HepG2 (cell line): ENCODE results near the gene SP6. TPM values are rescaled to one million over a fixed set of nuclear protein-coding genes. Genes with fewer than 3 reads are reported as not detected.

Experiments
- ASH2L ChIP-seq: fragments of 300-600, 200-600 bp; sonication (generic); IDR thresholded peaks from 2 replicates; pipeline ENCODE4 v1.7.0; 2017; ENCODE audit warnings: low read depth, mild to moderate bottlenecking, moderate library complexity, mixed read lengths, low read length; ENCODE audit not compliant: insufficient read length
- ATF1 ChIP-seq: IDR thresholded peaks from 2 replicates; pipeline ENCODE4 v1.6.1; 2016; ENCODE audit warnings: mild to moderate bottlenecking, control low read depth
- HNRNPLL ChIP-seq: fragments of 200-400 bp; formaldehyde crosslinking; IDR thresholded peaks from 2 replicates; pipeline ENCODE4 v1.6.1; 2017; ENCODE audit warnings: mild to moderate bottlenecking, low read depth, low read length; ENCODE audit not compliant: poor library complexity, severe bottlenecking
- RBM39 ChIP-seq: fragments of 200-400 bp; formaldehyde crosslinking; IDR thresholded peaks from one replicate; pipeline ENCODE4 v1.6.1; 2018; ENCODE audit warnings: antibody characterized with exemption, mild to moderate bottlenecking, low read depth, low read length; ENCODE audit not compliant: poor library complexity, severe bottlenecking
- SKI ChIP-seq: fragments of 450-650 bp; IDR thresholded peaks from one replicate; pipeline ENCODE4 v1.6.1; 2018; ENCODE audit warnings: mild to moderate bottlenecking; ENCODE audit not compliant: partially characterized antibody
- SP140L ChIP-seq: sonication (generic); formaldehyde crosslinking; IDR thresholded peaks from 2 replicates; pipeline ENCODE4 v1.4.0; 2020; ENCODE audit warnings: missing genetic modification reagents, borderline replicate concordance
- SUZ12 ChIP-seq: fragments of 150-350 bp; IDR thresholded peaks from 2 replicates; pipeline ENCODE4 v1.6.1; 2014; ENCODE audit warnings: low read depth, low read length
- ZNF235 ChIP-seq: sonication (generic); formaldehyde crosslinking; IDR thresholded peaks from 2 replicates; pipeline ENCODE4 v1.8.1; 2023; ENCODE audit warnings: mild to moderate bottlenecking, missing genetic modification reagents, borderline replicate concordance
- ZNF614 ChIP-seq: IDR thresholded peaks from 2 replicates; pipeline ENCODE4 v1.6.1; 2018; ENCODE audit warnings: missing biosample characterization, missing genetic modification reagents, inconsistent platforms, borderline replicate concordance
- polyA plus RNA-seq, 8 experiments: library from polyadenylated mRNA; depleted of rRNA in 3 of 8; stranded (reverse) in 7 of 8; unstranded in 1 of 8; fragments of >200 nt; fragmentation: Illumina TruSeq in 4 of 8; extraction: Trizol in 4 of 8; gene quantifications; 2 replicates each; pipeline versions ENCODE4 v1.2.1 to v1.2.3, GENCODE V29; 2011 to 2016; ENCODE audit warnings: low read depth in 4 of 8, missing spikeins in 1 of 8, mixed read lengths in 1 of 8; ENCODE audit not compliant: insufficient read depth in 1 of 8
- total RNA-seq, 5 experiments: library from RNA; depleted of rRNA; stranded (reverse); fragments of >200 nt; fragmentation: Illumina TruSeq; extraction: Trizol; gene quantifications; 2 replicates each; pipeline ENCODE4 v1.2.3, GENCODE V29; 2016; ENCODE audit warnings: low read depth in 1 of 5
- TF ChIP-seq, protein P1 (sequence below): fragments of 450-650 bp; IDR thresholded peaks from 2 replicates; pipeline ENCODE4 v1.6.1; 2016
- TF ChIP-seq, protein P2 (sequence below): sonication (generic); formaldehyde crosslinking; conservative IDR thresholded peaks from 2 replicates; pipeline ENCODE4 v1.8.0; 2022; ENCODE audit warnings: mild to moderate bottlenecking, moderate library complexity, missing genetic modification reagents
- TF ChIP-seq, protein P3 (sequence below), 2 experiments: sonication (generic) in 1 of 2; formaldehyde crosslinking in 1 of 2; IDR thresholded peaks; 2 replicates each; pipeline versions ENCODE4 v1.6.1 to v1.9.0; 2014 to 2022; ENCODE audit warnings: antibody characterized with exemption in 1 of 2, borderline replicate concordance in 1 of 2, inconsistent platforms in 1 of 2, low read depth in 1 of 2, missing genetic modification reagents in 1 of 2
- TF ChIP-seq, protein P4 (sequence below): sonication (generic); formaldehyde crosslinking; IDR thresholded peaks from 2 replicates; pipeline ENCODE4 v1.4.0; 2020; ENCODE audit warnings: missing genetic modification reagents, mild to moderate bottlenecking, borderline replicate concordance

Gene SP6
- total and polyA plus RNA-seq, 2 of the 13 experiments (the other 11 are each of a cell fraction or from before 2014, with no cell fraction given): 0.07 TPM

DNA sequence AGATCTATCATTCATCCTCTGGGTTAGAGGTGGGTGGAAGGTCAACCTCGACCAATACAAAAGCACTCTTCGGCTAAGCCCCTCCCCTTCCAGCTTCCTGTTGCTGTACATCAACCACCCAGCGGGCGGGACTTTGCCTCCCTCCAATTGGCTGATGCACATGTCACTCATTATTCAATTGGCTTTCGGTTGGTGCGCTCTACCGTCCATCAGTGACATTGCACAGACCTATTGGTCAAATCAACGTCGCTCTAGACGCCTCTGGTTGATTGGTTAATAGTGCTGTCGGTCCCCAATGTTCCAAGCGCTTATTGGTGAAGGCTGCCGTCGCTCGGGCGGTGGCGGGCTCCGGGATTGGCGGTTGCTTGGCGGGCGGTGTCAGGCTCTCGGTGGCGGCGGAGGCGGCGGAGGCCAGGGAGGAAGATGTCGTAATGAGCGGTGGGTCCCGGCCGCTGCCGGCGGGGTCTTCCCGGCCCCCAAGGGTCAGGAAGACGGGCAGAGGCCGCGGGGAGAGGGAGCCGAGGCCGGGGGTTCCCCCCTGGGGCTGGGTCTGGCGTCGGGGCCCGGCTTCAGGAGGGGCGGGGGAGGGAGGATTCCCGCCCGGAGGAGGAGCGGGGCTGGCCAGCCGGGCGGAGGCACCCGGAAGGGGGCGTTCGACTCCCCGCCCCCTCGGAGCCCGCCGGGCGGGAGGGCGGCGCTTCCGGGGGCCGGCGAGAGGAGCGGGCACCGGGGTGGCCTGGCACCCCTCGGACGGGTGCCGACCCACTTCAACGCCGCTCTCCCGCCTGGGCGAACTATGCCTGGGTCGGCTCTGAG, 45.1 kb upstream of the SP6 start, which contains the start of gene SP2 (continued):
- TF ChIP-seq ASH2L (peak; percentile 91), SP140L (CRISPR knock-in tag) (no peak), ZNF235 (peak; percentile 67; the same call in 1 of the 2 replicates), SUZ12 (no peak), ZNF614 (CRISPR knock-in tag) (peak; percentile 7), ATF1 (CRISPR knock-in tag) (peak; percentile 99), SKI (peak; percentile 45), HNRNPLL (peak; percentile 81), RBM39 (peak; percentile 89)
- TF ChIP-seq, protein P1, sequence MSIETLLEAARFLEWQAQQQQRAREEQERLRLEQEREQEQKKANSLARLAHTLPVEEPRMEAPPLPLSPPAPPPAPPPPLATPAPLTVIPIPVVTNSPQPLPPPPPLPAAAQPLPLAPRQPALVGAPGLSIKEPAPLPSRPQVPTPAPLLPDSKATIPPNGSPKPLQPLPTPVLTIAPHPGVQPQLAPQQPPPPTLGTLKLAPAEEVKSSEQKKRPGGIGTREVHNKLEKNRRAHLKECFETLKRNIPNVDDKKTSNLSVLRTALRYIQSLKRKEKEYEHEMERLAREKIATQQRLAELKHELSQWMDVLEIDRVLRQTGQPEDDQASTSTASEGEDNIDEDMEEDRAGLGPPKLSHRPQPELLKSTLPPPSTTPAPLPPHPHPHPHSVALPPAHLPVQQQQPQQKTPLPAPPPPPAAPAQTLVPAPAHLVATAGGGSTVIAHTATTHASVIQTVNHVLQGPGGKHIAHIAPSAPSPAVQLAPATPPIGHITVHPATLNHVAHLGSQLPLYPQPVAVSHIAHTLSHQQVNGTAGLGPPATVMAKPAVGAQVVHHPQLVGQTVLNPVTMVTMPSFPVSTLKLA: no peak
- TF ChIP-seq, protein P2, sequence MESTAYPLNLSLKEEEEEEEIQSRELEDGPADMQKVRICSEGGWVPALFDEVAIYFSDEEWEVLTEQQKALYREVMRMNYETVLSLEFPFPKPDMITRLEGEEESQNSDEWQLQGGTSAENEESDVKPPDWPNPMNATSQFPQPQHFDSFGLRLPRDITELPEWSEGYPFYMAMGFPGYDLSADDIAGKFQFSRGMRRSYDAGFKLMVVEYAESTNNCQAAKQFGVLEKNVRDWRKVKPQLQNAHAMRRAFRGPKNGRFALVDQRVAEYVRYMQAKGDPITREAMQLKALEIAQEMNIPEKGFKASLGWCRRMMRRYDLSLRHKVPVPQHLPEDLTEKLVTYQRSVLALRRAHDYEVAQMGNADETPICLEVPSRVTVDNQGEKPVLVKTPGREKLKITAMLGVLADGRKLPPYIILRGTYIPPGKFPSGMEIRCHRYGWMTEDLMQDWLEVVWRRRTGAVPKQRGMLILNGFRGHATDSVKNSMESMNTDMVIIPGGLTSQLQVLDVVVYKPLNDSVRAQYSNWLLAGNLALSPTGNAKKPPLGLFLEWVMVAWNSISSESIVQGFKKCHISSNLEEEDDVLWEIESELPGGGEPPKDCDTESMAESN (CRISPR knock-in tag): peak; percentile 16
- TF ChIP-seq, protein P3, sequence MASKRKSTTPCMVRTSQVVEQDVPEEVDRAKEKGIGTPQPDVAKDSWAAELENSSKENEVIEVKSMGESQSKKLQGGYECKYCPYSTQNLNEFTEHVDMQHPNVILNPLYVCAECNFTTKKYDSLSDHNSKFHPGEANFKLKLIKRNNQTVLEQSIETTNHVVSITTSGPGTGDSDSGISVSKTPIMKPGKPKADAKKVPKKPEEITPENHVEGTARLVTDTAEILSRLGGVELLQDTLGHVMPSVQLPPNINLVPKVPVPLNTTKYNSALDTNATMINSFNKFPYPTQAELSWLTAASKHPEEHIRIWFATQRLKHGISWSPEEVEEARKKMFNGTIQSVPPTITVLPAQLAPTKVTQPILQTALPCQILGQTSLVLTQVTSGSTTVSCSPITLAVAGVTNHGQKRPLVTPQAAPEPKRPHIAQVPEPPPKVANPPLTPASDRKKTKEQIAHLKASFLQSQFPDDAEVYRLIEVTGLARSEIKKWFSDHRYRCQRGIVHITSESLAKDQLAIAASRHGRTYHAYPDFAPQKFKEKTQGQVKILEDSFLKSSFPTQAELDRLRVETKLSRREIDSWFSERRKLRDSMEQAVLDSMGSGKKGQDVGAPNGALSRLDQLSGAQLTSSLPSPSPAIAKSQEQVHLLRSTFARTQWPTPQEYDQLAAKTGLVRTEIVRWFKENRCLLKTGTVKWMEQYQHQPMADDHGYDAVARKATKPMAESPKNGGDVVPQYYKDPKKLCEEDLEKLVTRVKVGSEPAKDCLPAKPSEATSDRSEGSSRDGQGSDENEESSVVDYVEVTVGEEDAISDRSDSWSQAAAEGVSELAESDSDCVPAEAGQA (IDR thresholded peaks at IDR 0.05; ENCODE audit: low read depth): peak; percentile 56; the same call in 1 of the 2 replicates
- TF ChIP-seq, protein P3 (CRISPR knock-in tag; IDR thresholded peaks at IDR 0.05; ENCODE audit: borderline replicate concordance): no peak; the same call in 1 of the 2 replicates
- TF ChIP-seq, protein P4, sequence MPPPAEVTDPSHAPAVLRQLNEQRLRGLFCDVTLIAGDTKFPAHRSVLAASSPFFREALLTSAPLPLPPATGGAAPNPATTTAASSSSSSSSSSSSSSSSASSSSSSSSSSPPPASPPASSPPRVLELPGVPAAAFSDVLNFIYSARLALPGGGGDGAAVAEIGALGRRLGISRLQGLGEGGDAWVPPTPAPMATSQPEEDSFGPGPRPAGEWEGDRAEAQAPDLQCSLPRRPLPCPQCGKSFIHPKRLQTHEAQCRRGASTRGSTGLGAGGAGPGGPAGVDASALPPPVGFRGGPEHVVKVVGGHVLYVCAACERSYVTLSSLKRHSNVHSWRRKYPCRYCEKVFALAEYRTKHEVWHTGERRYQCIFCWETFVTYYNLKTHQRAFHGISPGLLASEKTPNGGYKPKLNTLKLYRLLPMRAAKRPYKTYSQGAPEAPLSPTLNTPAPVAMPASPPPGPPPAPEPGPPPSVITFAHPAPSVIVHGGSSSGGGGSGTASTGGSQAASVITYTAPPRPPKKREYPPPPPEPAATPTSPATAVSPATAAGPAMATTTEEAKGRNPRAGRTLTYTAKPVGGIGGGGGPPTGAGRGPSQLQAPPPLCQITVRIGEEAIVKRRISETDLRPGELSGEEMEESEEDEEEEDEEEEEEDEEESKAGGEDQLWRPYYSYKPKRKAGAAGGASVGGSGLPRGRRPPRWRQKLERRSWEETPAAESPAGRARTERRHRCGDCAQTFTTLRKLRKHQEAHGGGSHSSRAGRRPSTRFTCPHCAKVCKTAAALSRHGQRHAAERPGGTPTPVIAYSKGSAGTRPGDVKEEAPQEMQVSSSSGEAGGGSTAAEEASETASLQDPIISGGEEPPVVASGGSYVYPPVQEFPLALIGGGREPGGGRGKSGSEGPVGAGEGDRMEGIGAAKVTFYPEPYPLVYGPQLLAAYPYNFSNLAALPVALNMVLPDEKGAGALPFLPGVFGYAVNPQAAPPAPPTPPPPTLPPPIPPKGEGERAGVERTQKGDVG (CRISPR knock-in tag): no peak
